NCI-H1092 treated with DMSO at 0.1 percent for 48 hours (cell line): ENCODE data around the gene PAPSS1.
A peak's percentile ranks its signal among the peaks of the same experiment; 100 is the strongest.
"Not testable (repeated sequence)": the region's sequence is repeated elsewhere in the genome, so short reads cannot be mapped to it uniquely, and the experiment has no call there.

Experiments used
- DNase-seq: peaks from one replicate; lab custom pipeline; 2025; lab: John Stamatoyannopoulos, UW

The PAPSS1 gene

DNA sequence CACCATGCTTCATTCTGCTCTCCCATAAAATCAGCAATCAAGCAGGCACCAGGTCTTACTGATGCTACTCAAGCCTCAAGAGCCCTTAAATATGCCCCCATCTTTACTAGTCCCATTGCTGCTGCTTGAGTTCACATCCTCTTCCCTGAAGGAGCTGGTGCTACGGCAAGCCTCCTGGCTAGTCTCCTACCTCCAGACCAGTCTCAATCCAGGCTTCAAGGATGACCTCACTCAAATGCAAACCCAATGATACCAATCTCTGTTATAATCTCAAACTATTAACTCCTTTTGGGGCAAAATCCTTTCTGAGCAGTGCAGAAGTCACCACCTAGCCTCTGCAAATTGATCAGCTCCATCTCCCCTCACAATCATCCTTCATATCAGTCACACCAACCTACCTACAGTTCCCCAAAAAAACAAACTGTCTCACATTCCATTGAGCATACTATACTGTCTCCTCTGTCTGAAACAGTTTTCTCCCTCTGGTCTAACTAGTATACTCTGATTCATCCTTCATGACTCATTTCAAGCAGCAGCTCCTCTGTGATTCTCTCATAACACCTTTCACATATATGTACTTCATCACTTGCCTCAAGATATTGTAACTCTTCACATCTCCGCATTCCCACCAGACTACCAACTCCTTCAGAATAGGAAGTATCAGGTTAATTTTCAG, 30.0 kb downstream of the PAPSS1 start:
- no peak for DNase-seq

DNA sequence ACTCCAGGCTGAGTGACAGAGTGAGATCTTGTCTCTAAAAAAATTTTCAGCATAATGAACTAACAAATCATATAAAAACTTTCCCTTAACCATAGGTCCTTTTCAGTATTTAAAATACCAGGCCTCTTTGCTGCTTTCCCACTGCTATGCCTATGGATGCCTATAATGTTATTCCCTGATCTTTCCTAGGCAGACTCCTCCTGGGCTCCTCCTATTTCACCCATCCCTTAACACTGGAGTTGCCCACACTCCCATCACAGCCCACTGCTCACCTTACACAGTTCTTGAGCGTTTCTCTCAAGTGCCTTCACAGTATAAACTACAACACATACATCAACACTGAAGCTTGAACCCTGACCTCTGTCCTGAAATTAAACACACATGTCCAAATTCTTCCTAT, 31.6 kb downstream of the PAPSS1 start:
- DNase-seq = no peak

DNA sequence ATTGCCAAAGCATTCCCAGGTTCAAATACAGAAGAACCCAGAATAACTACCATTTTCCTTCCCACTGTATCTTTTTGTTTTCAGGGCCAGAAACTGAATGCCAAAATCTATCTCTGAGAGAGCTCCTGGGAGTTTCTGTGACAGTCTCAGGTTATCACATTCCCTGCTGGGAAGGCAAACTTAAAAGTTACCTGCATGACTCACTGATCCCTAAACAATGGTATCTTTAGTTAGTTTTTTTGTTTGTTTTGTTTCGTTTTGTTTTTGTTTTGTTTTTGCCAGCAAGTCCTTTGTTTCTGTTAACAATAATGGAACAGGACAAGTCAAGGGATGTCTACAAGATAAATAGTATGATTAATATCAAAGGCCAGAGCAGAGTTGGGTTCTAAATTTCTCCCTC, 34.3 kb downstream of the PAPSS1 start:
- no peak for DNase-seq

DNA sequence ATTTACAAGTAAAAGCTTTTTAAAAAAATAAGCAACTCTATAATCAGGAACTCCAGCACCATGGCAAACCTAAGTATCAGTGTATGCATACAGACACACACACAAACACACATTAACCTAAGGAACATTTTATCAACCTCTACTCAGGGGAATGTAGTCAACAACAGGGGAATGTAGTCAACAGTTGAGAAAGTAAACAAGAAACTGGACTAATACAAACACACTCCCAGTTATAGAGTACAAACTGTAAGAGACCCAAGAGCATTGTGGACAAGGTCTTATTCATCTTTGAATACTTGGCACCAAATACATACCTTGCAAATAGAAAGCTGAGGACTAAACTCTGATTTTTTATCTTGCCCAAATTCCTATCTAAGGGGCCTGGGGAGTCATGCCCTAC, 36.2 kb downstream of the PAPSS1 start:
- no peak for DNase-seq

DNA sequence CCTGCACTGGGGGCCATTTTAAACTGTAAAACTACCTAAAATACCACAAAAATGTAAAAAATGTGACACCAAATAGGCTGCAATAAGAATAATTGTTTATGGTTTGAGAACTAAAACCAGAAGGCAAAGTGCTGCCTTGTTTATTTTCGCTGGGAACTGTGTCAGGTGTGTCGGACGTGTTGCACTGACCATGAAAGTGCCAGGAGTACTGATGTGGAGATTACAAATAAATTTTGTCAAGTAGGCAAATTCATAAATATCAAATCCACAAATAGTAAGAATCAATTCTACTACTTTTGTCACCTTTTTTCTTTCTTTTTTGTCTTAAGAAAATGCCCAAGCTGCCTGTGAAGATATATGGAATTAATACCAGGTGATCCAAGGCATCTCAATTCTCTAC, 37.7 kb downstream of the PAPSS1 start:
- DNase-seq = no peak

DNA sequence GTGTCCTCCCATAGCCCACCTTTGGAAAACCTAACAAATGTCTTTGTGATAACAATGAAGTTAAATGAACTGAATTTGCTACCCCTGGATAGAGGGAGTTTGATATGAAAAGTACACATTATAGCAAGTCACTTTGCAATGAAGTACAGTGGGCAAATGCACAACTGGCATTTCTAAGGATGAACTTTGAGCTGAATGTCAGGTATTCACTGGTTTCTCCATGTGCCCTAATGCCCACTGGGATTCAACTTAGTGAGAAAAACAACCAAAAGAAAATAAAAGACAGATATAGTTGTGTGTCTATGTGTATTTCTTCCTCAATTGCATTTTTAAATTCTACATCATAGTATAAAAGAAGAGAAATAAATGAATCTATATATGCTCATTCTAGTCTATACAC, 51.0 kb downstream of the PAPSS1 start:
- DNase-seq = no peak

DNA sequence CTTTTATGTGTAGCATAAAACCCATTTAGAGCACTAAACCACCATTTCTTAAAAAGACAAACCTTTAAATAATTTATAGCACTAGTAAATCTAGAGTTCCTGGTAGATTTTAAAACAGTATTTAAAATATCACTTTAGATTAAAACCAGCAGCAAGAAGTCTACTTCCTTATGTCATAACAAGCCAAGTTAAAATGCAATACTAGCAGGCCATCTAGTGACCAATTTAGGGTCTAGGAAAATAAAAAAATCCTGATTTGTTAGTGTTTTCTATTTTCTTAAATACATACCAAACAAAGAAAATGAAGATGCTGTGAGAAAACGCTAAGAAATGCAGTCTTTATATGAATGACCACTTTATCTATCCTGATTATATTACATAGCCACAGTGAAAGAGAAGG, 53.9 kb downstream of the PAPSS1 start:
- DNase-seq = no peak

DNA sequence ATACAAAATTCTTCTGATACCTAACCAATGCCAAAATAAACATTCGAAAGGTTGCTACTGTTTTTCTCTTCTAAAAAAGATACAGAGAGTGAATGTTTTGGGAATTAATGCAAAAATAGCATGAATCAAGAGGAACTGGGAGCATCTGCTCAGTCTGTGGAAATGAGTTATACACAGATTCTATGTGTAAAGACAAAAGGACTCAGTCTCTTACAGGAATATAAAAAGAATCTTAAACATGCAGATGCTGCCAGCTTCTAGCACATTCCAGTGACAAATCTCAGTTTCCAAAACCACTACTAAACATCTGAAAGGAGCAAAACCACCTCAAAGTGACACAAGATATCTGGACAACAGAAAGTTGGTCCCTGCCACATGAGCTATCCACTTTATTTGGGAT, 55.0 kb downstream of the PAPSS1 start:
- DNase-seq = no peak

DNA sequence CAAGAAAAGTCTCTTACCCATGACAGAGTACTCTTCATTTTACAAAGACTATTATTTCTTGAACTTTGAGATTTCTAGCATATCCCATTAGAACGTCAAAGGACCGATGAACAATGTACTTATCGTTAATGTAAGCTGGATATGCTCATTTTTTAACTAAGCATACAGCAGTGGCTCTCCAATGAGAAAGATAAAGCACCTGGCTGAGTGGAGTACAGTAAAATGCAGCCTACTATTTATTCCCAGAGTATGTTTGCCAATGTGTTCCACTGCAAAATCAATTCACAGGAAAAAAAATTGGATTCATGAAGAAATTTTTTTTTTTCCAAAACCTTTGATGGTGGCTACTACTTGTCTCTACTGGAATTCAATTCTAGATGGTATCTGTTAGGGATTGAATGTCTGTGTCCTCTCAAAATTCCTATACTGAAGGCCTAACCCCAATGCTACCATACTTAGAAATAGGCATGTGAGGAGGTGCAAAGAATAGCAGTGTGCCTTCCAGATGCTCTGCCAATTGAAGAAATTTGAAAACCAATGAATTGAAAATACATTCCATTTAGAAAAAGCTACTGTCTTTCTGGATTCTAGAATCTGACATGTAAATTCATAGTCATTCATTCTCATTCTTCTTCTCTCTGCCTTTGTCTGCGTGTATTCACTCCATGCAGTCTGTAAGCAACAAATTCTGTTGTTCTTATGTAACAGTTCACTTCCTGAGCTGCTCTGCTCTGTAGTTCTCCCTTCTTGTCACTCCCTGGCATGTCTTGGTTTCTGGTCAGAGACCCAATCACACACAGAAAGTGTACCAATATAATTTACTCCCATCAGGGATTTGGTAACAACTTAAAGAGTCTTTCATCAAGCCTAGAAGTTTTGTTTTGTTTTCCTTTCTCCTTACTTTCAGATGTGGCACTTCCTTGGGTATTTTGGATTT, 61.4 kb downstream of the PAPSS1 start:
- DNase-seq = no peak

DNA sequence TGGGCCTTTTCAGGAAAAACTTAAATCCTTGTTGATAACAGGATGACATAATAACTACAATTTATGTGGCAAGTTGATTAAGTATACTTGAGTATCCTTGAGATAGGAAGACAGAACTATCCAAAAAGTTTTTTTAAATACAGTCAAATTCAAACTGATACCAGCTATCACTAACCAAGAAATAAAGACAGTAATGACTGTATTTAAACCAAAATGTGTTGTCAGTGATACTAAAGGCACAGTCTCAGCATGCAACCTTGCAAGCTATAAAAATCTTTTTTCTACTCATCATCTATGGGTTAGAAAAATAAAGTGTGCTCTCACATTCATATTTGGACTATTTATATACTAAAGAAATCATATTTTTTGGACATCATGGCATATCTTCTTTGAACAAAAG, 64.7 kb downstream of the PAPSS1 start:
- DNase-seq = no peak

DNA sequence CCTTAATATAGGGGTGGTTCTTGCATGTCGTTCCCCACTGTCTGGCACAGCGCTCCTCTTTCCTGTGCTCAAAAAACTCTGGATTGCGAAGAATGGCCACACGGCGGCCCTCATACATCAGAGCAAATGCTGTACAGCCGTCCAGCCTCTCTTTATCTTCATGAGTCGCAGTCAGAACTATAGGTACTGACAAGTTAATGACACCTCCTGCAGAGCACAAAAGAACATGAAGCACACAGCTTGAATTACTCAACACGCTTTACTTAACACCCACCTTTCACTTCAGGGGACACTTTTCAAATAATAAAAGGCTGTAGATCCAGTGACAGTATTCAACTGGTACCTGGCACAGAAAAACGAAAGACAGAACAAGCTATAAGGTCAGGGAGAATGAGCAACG, 65.3 kb downstream of the PAPSS1 start:
- peak; percentile 24 for DNase-seq

DNA sequence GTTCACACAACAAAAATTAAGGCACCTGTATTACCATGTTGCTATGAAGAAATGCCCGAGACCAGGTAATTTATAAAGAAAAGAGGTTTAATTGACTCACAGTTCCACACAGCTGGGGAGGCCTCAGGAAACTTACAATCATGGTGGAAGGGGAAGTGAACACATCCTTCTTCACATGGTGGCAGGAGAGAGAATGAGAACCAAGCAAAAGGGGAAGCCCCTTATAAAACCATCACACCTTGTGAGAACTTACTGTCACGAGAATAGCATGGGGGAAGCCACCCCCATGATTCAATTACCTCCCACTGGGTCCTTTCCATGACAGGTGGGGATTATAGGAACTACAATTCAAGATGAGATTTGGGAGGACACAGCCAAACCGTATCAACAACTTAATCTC, 68.6 kb downstream of the PAPSS1 start:
- DNase-seq = not testable (repeated sequence)

DNA sequence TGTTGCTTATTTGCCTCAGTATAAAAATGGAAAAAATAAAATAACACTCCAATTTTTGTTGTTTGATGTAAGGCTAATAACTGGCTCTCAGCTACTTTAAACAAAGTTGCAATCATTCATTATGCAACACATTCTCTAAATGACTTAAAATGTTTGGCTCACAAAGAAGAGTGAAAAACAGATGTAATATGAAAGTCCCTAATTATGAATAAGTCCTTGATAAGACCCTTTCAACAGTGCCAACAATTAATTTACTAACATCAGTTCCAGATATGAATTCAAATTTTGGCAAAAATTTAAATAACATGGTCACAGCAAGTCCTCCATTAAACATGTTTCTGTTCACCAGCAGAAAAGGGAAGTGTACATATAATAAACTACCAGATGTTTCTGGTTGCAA, 69.8 kb downstream of the PAPSS1 start:
- DNase-seq = no peak

DNA sequence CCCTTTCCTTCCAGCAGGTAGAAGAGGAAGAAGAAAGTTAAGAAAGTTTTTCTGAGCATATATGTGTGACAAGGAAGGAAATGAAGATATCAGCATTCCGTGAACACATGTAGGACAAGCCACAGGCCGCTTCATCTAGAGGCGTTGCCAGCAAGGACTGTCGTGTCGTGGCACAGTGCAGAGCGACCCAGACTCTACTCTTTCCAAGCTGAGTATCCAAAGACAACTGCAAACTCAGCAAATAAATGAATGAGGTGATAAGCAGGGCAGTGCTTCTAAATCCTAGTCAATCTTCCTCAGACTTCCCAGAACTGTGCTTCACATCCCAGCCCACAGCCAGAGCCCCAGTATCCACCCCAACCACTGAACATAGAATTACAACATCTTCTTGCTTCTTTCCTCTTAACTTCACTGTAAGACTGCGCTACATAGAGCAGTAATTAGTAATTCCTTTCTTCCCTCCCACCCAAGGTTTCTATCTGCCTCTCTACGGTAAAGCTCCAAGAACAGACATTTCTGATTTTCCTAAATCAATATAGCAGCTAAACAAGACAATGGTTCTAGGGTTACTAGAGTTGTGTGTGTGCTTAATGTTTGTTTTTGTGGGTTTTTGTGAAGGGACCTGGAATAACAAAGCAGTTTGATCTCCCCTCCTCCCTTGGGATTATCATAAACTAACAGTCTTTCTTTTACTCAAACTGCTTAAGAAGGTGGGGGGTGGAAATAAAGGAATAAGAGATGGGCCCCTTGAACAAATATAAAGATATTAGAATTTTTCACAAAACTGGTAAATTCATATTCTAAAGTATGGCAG, 71.6 kb downstream of the PAPSS1 start:
- DNase-seq = no peak

DNA sequence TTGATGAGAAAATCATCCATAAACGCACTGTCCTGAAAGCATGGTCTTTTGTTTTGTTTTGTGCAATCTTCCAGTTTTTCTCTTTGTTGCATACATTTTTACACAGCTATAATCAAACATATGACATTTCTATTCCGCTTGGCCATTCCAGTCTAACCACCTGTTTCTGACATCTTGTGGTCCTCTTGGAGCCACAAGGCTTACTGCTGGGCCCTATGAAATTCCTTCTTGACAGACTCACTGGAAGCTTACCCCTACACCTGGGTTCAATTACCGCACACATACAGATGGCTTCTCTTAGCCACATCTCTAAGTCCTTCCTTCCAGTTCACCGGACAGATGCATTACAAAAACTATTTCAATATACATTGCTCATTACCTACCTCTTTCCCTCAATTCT, 72.4 kb downstream of the PAPSS1 start:
- DNase-seq = no peak

DNA sequence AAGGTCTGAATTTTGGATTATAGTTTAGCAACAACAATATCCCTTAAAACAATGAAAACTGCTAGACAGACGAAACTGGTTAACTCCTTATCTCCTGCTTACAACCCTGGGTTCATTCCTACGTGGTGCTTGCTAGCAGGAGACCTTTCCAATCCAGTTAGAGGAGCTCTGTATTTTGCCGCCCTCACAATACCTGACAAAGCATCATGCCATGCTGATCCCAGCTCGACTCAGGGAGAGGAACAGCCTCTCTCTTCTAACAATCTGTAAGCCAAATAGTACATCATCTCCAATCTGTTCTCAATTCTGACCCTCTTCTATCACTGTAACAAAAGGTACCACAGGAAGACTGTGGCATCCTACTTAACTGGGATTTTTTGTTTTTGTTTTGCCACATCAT, 74.4 kb downstream of the PAPSS1 start:
- no peak for DNase-seq

DNA sequence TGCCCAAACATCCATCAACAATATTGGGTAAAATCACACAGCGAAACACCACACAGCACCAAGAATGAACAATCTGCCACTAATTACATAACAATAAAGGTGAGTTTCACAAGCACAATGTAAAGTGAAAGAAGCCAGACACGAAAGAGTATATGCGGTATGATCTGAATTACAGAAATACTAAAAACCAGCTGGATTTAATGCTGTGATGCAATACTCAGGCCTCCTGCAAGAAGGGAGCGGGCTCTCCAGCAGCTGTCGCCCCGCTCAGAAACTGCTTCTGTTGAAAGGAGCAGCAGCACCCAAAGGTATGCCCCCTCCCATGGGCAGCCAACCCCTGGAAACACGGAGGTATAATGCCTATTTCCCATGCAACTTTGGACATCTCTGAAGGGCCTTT, 77.0 kb downstream of the PAPSS1 start:
- no peak for DNase-seq

DNA sequence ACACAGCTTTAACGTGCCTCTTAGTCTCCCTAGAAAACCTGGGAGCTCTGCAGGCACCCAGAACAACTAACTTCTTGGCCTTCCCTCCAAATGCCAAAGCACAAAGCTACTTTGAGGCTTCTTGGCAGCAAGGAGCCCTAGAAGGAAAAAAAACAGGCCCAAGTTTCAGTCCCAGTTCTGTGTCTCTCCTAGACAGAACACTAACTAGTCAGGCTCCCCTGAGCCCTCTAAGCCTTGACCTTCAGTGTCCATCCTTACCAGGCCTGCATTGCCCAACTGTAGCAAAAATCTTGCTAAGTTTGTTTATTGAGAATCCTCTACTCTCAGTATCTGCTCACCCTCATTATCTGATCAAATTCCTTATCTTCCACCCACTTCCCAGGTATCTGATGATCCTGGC, 79.2 kb downstream of the PAPSS1 start:
- DNase-seq = no peak

DNA sequence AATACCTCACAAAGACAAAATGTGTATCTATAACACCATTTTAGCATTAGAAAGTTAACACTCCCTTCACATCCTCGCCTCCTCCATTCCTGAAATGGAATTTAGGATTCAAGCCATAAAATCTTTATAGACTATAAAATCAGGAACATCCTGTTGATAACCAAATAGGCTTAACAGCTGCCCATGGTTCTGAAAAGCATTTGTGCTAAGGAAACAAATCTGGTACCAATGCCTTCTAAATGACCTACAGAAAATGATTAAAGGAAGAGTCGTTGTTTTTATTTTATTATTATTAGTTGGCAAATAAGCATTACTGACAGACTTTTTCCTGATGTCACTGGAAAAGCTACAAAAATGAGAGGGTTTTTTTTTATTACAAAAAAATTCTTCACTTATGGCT, 79.8 kb downstream of the PAPSS1 start:
- no peak for DNase-seq

DNA sequence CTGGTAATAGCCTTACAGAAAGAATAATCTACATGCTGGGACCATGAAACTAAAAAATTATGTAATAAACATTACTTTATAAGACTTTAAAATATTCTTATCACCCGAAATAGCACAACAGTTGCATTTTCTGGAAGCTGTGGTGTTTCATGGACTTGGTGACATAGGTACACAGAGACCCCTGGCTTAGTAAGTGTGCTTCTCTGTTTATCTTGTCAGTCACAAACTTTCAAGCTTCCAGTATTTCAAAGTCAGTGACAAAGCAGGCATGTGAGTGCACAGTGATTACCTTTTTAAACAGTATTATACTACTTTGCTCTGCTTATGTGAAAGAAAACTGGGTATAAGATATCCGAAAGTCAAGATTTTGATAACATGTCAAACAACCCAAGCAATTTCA, 84.3 kb downstream of the PAPSS1 start:
- no peak for DNase-seq

DNA sequence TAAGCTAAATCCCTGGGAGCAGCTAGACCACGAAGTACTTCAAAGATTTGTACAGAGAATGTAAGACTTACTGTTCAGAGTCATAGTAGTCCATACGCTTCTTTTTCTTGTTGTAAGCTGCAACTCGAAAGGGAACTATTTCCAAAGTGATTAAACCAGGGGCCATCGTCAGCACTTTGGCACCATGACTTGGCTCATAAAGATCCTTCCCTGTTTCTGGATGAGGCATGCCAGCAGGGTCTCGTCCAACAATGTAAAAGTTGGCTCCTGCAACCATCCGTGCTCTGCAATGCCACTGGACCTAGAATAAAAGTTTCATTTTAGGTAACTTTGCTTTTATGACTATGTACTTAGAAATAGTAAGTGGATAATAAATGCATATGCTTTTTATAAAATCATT, 88.5 kb downstream of the PAPSS1 start:
- no peak for DNase-seq

DNA sequence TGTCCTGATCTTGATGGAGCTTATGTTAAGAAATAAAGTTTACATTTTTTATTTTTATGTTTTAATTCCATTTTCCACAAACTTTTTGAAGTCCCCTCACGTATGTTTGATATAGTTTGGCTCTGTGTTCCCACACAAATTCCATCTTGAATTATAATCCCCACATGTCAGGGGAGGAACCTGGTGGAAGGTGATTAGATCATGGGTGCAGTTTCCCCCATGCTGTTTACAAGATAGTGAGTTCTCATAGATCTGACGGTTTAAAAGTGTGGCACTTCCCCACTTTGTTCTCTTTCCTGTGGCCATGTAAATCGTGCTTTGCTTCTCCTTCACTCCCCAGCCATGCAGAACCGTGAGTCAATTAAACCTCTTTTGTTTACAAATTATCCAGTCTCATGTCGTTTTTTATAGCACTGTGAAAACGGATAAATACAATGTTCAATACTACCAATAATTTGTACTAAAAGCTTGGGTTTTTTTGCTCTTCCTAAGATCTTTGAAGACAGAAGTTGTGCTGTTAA, 89.8 kb downstream of the PAPSS1 start:
- no peak for DNase-seq

DNA sequence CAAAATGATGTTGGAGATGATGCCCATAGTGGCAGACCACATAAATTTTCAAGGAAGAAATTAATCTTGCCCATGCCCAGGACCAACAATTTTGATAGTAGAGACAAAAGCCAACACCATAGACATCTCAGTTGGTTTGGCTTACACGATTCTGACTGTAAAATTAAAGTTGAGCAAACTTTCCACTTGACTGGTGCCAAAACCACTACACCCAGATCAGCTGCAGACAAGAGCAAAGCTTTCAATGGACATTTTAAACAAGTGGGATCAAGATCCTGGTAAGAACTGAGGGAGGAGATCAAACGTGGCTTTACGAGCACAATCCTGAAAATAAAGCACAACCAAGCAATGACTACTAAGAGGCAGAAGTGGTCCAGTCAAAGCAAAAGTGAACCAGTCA, 90.7 kb downstream of the PAPSS1 start:
- no peak for DNase-seq
